22Rv1 (cell line): Measurements from ENCODE around the gene SLC8A3.

Experiments used
- ZFX ChIP-seq: fragments of 450-650 bp; IDR thresholded peaks from 2 replicates; pipeline ENCODE4 v1.6.1; 2017; ENCODE audit warnings: antibody characterized with exemption, borderline replicate concordance
- TF ChIP-seq, protein P1 (sequence below): fragments of 450-650 bp; IDR thresholded peaks from 2 replicates; pipeline ENCODE4 v1.5.1; 2017; ENCODE audit warnings: mild to moderate bottlenecking

DNA sequence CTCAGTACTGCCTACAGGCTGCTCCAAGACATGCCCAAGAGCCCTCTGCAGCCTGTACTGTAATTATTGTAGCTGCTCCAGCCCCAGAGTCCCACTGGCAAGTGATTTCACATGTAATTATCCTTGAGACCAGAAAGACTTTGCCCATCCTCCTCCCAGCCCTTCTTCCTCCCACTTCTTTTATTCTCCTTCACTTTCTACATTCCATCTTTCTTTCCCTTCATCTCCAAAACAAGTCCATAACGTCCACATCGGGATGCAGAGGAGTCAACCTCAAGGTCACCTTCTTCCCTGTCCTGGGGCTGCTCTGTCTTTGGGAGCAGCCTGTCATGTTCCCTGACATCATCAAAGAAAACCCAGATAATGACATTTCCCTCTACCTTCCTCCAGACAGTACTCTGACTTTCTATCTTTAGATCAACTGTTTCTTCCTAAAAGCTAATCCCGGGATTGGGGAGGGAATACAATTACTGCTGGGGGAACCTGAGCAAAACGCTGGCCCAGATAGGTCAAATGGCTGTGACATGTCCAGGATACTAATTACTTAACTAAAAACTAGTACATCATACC lies 39.1 kb downstream of the SLC8A3 start:
- TF ChIP-seq, protein P1, sequence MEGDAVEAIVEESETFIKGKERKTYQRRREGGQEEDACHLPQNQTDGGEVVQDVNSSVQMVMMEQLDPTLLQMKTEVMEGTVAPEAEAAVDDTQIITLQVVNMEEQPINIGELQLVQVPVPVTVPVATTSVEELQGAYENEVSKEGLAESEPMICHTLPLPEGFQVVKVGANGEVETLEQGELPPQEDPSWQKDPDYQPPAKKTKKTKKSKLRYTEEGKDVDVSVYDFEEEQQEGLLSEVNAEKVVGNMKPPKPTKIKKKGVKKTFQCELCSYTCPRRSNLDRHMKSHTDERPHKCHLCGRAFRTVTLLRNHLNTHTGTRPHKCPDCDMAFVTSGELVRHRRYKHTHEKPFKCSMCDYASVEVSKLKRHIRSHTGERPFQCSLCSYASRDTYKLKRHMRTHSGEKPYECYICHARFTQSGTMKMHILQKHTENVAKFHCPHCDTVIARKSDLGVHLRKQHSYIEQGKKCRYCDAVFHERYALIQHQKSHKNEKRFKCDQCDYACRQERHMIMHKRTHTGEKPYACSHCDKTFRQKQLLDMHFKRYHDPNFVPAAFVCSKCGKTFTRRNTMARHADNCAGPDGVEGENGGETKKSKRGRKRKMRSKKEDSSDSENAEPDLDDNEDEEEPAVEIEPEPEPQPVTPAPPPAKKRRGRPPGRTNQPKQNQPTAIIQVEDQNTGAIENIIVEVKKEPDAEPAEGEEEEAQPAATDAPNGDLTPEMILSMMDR, result no peak
- TF ChIP-seq ZFX, result no peak
